SU-DHL-6 (cell line): ENCODE results near the gene MRPL21.

Source experiments
- CTCF ChIP-seq: fragments of 200-600 bp; sonication (generic); IDR thresholded peaks from one replicate; pipeline ENCODE4 v1.5.1; 2017; ENCODE audit warnings: antibody characterized with exemption, mild to moderate bottlenecking, low read length, moderate library complexity; ENCODE audit not compliant: insufficient read depth, poor library complexity, severe bottlenecking
- EZH2phosphoT487 ChIP-seq: fragments of 200-600 bp; sonication (generic), shearing (Covaris generic); conservative IDR thresholded peaks from 2 replicates; pipeline ENCODE4 v1.6.1; 2018; ENCODE audit warnings: mild to moderate bottlenecking, antibody characterized with exemption, low read length, moderate library complexity, mixed read lengths

GRCh38 chr11:68891351-68891948 is 12.2 kb downstream of the MRPL21 start:
- TF ChIP-seq CTCF = no peak
- TF ChIP-seq EZH2phosphoT487 = no peak
